CD14-positive monocyte (primary cell): ENCODE data around the gene SLC12A2. TPM values are rescaled to one million over a fixed set of nuclear protein-coding genes. Genes with fewer than 3 reads are reported as not detected.

Experiments
- DNase-seq, 3 donors: peaks; one replicate each; pipeline ENCODE4 v3.0.0-alpha.2; 2011 to 2022
- H2AFZ ChIP-seq: 2 replicates; pipeline ENCODE4 v1.6.0; 2012; ENCODE audit warnings: mild to moderate bottlenecking, low read depth, low read length, inconsistent platforms; ENCODE audit not compliant: insufficient read depth, poor library complexity, severe bottlenecking
- H3K27ac ChIP-seq, 2 donors: 1 replicate in 1 of 2; 2 replicates in 1 of 2; pipeline ENCODE4 v1.5.1; 2012 to 2013; ENCODE audit warnings: low read length in 2 of 2, control low read depth in 1 of 2, inconsistent platforms in 1 of 2, low read depth in 1 of 2, mild to moderate bottlenecking in 1 of 2
- H3K27me3 ChIP-seq, 2 donors: one replicate each; pipeline versions ENCODE4 v1.6.0 to v1.6.1; 2011 to 2013; ENCODE audit warnings: low read length in 2 of 2; ENCODE audit not compliant: control insufficient read depth in 2 of 2, insufficient read depth in 2 of 2
- H3K36me3 ChIP-seq, 2 donors: replicated peaks in 1 of 2; 1 replicate in 1 of 2; 2 replicates in 1 of 2; pipeline versions ENCODE4 v1.5.1 to v1.6.1; 2012 to 2013; ENCODE audit warnings: low read length in 2 of 2, control low read depth in 1 of 2, inconsistent platforms in 1 of 2, mild to moderate bottlenecking in 1 of 2; ENCODE audit not compliant: insufficient read depth in 2 of 2, control insufficient read depth in 1 of 2
- H3K4me1 ChIP-seq, 2 donors: 1 replicate in 1 of 2; 2 replicates in 1 of 2; pipeline versions ENCODE4 v1.5.1 to v1.6.1; 2012 to 2013; ENCODE audit warnings: low read length in 2 of 2, control low read depth in 1 of 2, inconsistent platforms in 1 of 2, mild to moderate bottlenecking in 1 of 2, moderate library complexity in 1 of 2; ENCODE audit not compliant: insufficient read depth in 2 of 2, control insufficient read depth in 1 of 2
- H3K4me2 ChIP-seq: replicated peaks from 2 replicates; pipeline ENCODE3; 2012; ENCODE audit warnings: low read length, moderate library complexity, mild to moderate bottlenecking; ENCODE audit not compliant: poor library complexity, severe bottlenecking; ENCODE audit errors: extremely low read depth
- H3K4me3 ChIP-seq, 3 experiments: fragments of 200-600 bp in 1 of 3; sonication (generic) in 1 of 3; replicated peaks in 1 of 3; 1 replicate in 2 of 3; 2 replicates in 1 of 3; pipeline ENCODE4 v1.5.1; 2011 to 2013; ENCODE audit warnings: low read length in 3 of 3, mild to moderate bottlenecking in 3 of 3, control low read depth in 2 of 3, low read depth in 2 of 3, inconsistent platforms in 1 of 3, moderate library complexity in 1 of 3
- H3K79me2 ChIP-seq: 2 replicates; pipeline ENCODE4 v1.6.0; 2012; ENCODE audit warnings: mild to moderate bottlenecking, control low read depth, inconsistent platforms, low read length, moderate library complexity; ENCODE audit not compliant: insufficient read depth
- H3K9ac ChIP-seq: 2 replicates; pipeline ENCODE4 v1.6.0; 2017; ENCODE audit warnings: low read length, mild to moderate bottlenecking; ENCODE audit not compliant: insufficient read depth, poor library complexity, severe bottlenecking
- H3K9me3 ChIP-seq, 2 donors: replicated peaks in 1 of 2; 1 replicate in 1 of 2; 2 replicates in 1 of 2; pipeline versions ENCODE4 v1.5.1 to v1.6.1; 2012 to 2013; ENCODE audit warnings: low read length in 2 of 2, control low read depth in 1 of 2; ENCODE audit not compliant: control insufficient read depth in 1 of 2, insufficient read depth in 1 of 2
- H4K20me1 ChIP-seq: 2 replicates; pipeline ENCODE4 v1.6.0; 2012; ENCODE audit warnings: mild to moderate bottlenecking, low read length, control low read depth, moderate library complexity; ENCODE audit not compliant: insufficient read depth
- H3K27ac Mint-ChIP-seq, 7 donors: one replicate each; pipeline ENCODE4 v1.8.0; 2020; ENCODE audit warnings: mild to moderate bottlenecking in 7 of 7, mixed read lengths in 7 of 7, moderate library complexity in 6 of 7, inconsistent platforms in 2 of 7
- H3K27me3 Mint-ChIP-seq, 3 donors: one replicate each; pipeline ENCODE4 v1.8.0; 2021 to 2022; ENCODE audit warnings: low read depth in 3 of 3, mild to moderate bottlenecking in 3 of 3, mixed read lengths in 3 of 3, moderate library complexity in 3 of 3, inconsistent platforms in 1 of 3
- H3K36me3 Mint-ChIP-seq, 2 donors: one replicate each; pipeline ENCODE4 v1.8.0; 2020; ENCODE audit warnings: mixed read lengths in 2 of 2, inconsistent platforms in 1 of 2, mild to moderate bottlenecking in 1 of 2
- H3K4me1 Mint-ChIP-seq: one replicate; pipeline ENCODE4 v1.8.0; 2020; ENCODE audit warnings: mild to moderate bottlenecking, mixed read lengths
- H3K4me3 Mint-ChIP-seq, 2 donors: one replicate each; pipeline ENCODE4 v1.8.0; 2020; ENCODE audit warnings: mild to moderate bottlenecking in 2 of 2, mixed read lengths in 2 of 2, moderate library complexity in 1 of 2
- H3K9me3 Mint-ChIP-seq, 7 donors: one replicate each; pipeline ENCODE4 v1.8.0; 2020 to 2022; ENCODE audit warnings: mixed read lengths in 7 of 7, mild to moderate bottlenecking in 6 of 7, moderate library complexity in 6 of 7, inconsistent platforms in 2 of 7
- WGBS: methylation state at CpG from one replicate; pipeline ENCODE4 v1.1.5; 2013; ENCODE audit warnings: missing lambda C conversion rate; ENCODE audit not compliant: insufficient coverage; 5-methylcytosine and 5-hydroxymethylcytosine counted together
- intact Hi-C, 2 donors: fragments of 100-400 bp; cut with micrococcal nuclease; formaldehyde crosslinking; loops; one replicate each; pipeline versions ENCODE4 v1.15.0 to v1.15.1; 2023
- polyA plus RNA-seq, 3 donors: library from polyadenylated mRNA; depleted of rRNA in 1 of 3; unstranded in 2 of 3; stranded (reverse) in 1 of 3; fragments of 300-500 nt in 2 of 3; fragments of >200 nt in 1 of 3; fragmentation: Illumina TruSeq in 2 of 3; gene quantifications; 1 replicate in 2 of 3; 2 replicates in 1 of 3; pipeline ENCODE4 v1.2.3, GENCODE V29; 2012 to 2021
- TF ChIP-seq, protein P1 (sequence below): fragments of 200-600 bp; IDR thresholded peaks from one replicate; pipeline ENCODE4 v1.8.0; 2022; ENCODE audit warnings: antibody characterized with exemption, mild to moderate bottlenecking

The SLC12A2 gene
- polyA plus RNA-seq, 3 donors, result 1.0 to 1.2 (median 1.0) TPM

DNA sequence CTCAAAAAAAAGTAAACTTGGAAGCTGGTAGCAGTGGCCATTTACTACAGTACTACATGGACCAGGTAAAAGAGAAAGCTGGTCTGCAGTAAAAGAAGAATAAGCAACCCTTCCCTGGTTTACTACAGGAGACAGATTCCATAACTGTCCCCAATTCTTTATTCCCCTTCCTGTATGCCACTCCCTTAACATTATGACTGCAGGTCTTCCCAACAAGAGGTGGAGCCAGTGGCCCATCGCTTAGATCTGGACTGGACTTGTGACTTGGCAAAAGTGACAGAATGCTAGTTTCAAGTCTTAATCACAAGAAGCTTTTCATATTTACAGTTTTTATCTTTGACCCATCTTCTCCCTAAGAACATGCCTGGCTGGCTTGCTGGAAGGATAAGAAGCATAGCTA is 42.6 kb upstream of the SLC12A2 start:
- Histone ChIP-seq H4K20me1 (no peaks in the 10 kb centered on the region), H3K27ac (no peak overlapping the region), H3K4me3 (no peak overlapping the region), H2AFZ (no peak overlapping the region), H3K4me2 (no peak overlapping the region), H3K9ac (no peak overlapping the region), H3K4me1 (no peaks in the 10 kb centered on the region), H3K27me3 (no peaks in the 10 kb centered on the region), H3K9me3 (no peaks in the 10 kb centered on the region), H3K79me2 (no peaks in the 10 kb centered on the region), H3K36me3 (no peaks in the 10 kb centered on the region)
- peaks cover 0 to 4% (median under 1%) of the 10 kb centered on the region in 7 donors for H3K9me3 Mint-ChIP-seq
- peaks cover 3% of the 10 kb centered on the region for H3K4me1 Mint-ChIP-seq
- H3K36me3 Mint-ChIP-seq, result peaks cover 0 to 3% of the 10 kb centered on the region in 2 donors
- TF ChIP-seq, protein P1, sequence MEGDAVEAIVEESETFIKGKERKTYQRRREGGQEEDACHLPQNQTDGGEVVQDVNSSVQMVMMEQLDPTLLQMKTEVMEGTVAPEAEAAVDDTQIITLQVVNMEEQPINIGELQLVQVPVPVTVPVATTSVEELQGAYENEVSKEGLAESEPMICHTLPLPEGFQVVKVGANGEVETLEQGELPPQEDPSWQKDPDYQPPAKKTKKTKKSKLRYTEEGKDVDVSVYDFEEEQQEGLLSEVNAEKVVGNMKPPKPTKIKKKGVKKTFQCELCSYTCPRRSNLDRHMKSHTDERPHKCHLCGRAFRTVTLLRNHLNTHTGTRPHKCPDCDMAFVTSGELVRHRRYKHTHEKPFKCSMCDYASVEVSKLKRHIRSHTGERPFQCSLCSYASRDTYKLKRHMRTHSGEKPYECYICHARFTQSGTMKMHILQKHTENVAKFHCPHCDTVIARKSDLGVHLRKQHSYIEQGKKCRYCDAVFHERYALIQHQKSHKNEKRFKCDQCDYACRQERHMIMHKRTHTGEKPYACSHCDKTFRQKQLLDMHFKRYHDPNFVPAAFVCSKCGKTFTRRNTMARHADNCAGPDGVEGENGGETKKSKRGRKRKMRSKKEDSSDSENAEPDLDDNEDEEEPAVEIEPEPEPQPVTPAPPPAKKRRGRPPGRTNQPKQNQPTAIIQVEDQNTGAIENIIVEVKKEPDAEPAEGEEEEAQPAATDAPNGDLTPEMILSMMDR, result no peak
- H3K27me3 Mint-ChIP-seq, result peaks cover 0 to 2% (median 0%) of the 10 kb centered on the region in 3 donors
- WGBS, result no CpG with 5 or more reads among the region's 1 CpG
- no peak for DNase-seq
- intact Hi-C loops, result no loop called here
- H3K4me3 Mint-ChIP-seq, result no peak overlapping the region
- H3K27ac Mint-ChIP-seq, result no peak overlapping the region

DNA sequence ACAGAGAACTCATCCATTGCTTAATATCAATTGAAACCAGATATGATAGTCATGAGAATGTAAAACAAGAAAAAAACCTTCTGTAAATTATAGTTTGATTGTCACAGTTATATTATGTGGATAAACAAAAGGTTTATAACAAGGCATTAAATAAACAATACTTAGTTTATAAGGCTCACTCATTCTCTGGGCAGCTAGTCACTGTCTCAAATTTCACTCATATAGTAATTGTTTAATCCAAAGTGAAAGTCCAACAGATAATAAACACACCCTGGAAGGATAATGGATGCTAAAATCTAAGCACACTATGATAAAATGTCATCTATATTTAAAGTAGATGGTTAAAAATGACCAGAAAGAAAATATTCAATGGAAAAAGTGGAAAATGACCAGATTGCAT is 30.8 kb upstream of the SLC12A2 start:
- H3K27ac Mint-ChIP-seq, result no peak overlapping the region
- H3K4me2 ChIP-seq, result no peak overlapping the region
- H3K27ac ChIP-seq, result no peak overlapping the region
- intact Hi-C loops, result no loop called here
- no peaks in the 10 kb centered on the region for H3K4me1 Mint-ChIP-seq
- no peak overlapping the region for H3K4me3 Mint-ChIP-seq
- H3K27me3 ChIP-seq, result no peaks in the 10 kb centered on the region
- H3K79me2 ChIP-seq, result no peaks in the 10 kb centered on the region
- TF ChIP-seq, protein P1, result no peak
- no peak overlapping the region for H3K9ac ChIP-seq
- H2AFZ ChIP-seq, result no peak overlapping the region
- H3K9me3 ChIP-seq, result peaks cover 0 to 3% of the 10 kb centered on the region in 2 donors
- H3K36me3 ChIP-seq, result peaks cover 0 to 5% of the 10 kb centered on the region in 2 donors
- H3K9me3 Mint-ChIP-seq, result peaks cover 7 to 16% (median 9%) of the 10 kb centered on the region in 7 donors
- H3K36me3 Mint-ChIP-seq, result peaks cover 5 to 8% of the 10 kb centered on the region in 2 donors
- H3K27me3 Mint-ChIP-seq, result no peaks in the 10 kb centered on the region
- DNase-seq, result no peak
- H4K20me1 ChIP-seq, result no peaks in the 10 kb centered on the region
- no peak overlapping the region for H3K4me3 ChIP-seq
- H3K4me1 ChIP-seq, result no peaks in the 10 kb centered on the region
